ENCODE data around the gene SEZ6.
"Not testable (repeated sequence)": the region's sequence is repeated elsewhere in the genome, so short reads cannot be mapped to it uniquely, and the experiment has no call there.

The SEZ6 gene

DNA sequence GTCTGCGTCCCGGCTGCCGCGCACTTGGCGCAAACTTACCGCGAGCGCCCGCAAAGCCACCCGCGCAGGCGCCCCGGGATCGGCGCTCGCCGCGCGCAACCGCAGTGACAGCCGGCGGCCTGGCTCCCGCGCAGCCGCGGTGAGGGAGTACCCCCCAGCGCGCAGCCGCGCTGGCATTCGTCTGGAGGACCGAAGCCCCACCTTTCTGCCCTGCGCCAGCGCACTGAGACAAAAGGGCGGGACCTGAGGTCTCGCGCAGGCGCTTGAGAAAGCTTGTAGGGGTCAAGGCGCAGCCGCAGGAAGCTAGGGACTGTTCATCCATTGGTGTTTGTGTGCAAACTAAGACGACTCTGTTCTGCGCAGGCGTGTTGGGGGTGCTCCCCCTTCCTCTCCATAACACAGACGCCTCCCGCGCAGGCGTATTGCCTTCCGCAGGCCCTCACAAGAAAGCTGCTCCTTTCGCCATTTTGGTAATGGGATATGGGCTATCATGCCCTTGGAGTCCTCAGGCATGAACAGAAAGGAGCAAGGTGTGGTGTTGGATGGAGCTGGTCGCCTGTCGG, 54.3 kb downstream of the SEZ6 start, which contains the start of gene PHF12:
PHF12 (minus strand) TSS at position 91 of the 563 bp plus-strand sequence. CDS start 558 bp downstream, outside the sequence.
- peak; percentile 99 for DNase-seq

DNA sequence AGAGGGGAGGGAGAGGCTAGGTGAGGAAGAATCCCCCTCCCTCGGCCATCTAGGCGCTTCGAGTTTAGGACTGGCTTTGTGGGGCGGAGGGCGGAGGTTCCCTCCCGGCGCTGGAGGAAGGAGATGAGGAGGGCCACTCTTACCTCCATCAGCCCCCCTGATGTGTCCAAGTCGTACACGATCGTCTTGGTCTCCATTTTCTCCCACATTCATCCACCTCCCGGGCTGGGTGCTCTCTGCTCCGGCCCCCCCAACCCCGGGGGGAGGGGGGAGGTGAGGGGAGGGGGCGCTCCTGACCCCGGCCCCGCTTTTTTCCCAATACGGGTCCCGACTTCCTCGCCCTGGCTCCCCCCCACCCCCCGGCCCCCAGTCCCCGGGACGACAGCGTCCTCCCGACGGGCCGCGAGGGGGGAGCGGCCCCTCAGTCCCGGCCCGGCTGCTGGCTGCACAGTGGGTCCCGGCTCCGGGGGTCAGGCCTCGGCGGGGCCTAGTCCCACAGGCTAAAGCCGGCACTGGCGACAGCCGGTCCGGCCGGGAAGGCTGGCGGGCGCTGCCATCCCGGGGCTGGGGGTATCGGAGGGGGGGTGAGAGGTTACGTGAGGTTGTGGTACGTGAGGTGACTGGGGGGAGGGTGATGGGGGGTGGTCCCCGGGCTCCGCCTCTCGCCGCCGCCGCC, 54.9 kb downstream of the SEZ6 start:
- DNase-seq = no peak

DNA sequence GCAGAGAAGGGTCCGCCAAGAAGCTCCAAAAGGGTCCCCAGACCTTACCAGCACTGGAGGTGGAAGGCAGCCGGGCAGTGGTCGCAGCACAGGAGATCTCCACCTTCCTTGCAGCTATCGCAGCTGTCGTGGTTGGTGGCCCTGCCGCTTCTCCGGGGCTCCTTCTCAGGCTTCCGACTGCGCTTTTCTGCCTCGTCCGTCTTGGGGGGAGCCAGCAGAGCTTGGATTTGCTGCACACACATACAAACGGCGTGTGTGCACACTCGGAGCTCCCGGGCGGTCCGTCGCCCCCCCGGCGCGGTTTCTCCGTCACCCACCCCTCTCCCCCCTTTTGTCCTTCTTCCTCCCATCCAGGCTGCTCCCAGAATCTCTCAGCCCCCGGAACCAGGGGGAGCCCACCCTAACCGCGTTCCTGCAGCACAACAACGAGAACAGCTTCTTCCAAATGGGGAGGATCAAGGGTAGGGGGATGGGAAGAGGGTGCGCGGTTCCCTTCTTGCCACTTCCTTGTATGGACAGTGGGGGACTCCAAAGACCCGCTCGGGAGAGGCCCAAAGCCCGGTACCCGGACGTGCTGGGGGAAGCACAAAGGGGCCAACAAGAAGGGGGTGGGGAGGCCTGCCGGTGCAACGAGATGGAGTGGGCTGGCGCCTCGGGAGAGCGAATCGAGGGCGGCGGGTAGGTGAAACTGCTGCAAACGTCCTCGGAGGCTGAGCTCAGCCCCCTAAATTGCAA, 55.6 kb downstream of the SEZ6 start:
- no peak for DNase-seq

DNA sequence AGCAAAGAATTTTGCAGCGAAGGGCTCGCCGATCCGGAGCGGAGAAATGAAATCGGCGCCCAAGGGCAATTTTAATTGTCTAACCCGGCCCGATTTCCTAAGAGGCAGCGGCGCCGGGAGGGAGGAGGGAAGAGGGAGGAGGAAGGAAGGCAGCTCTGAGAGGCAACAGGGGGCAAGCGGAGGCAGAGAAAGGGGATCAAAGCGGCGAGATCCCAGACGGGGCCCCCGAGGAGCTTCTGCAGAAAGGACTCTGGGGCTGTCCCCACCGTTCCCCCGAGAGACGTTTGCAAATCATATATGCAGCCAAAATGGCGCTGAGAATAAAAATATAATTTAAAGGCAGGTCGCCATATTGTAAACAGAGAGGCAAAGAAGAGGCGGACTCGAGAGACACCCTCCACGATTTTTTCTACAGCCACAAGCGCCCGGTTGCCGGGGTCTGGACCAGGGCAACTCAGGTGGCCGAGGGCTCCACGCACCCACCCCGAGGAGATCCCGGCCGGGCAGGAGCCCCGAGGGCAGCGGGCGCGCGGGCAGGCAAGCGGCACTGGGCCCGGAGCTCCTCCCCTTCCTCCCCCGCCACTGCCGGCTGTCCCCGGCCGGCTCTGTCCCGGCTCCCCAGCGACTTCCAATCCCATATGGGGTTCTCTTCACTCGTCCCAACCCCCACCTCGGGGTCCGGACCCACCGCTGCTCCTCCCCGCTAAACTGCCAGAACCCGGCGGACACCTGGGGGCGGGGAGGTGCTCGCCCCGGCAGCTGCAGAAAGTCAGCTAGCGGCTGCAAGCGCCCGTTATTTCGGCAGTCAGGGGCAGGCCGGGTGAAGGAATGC, 56.4 kb downstream of the SEZ6 start:
- peak; percentile 33 for DNase-seq

DNA sequence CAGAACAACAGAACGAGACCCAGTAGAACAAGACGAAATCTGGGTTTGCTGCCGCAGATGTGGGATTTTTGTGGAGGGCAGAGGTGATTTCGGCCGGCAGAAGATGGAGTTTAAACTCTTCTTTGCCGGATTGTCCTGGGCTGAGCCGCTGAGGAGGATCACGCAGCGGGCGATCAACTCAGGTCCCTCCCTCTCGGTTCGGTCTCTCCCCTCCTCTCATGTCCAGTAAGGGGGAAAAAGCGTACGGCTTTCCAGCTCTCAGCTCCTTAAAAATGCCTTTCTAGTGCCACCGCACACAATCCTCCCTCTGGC, 57.0 kb downstream of the SEZ6 start:
- DNase-seq = no peak

DNA sequence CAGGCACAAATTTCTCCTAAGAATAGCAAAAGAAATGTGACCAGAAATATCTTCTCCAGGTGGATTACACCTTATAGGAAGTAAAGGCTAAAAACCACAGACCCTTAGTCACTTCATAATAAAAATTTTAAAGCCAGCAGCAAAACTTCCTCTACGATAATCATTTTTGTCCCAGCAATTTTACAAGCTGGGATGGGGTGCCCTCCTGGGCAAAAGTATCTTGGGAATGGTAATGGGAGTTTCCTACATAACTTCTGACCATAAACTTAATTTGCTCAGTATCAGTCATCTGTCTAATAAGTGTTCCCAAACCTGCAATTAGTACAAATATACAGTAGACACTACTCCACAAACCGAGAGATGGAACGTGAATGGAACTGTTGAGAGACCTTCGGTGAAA, 57.5 kb downstream of the SEZ6 start:
- DNase-seq = no peak

DNA sequence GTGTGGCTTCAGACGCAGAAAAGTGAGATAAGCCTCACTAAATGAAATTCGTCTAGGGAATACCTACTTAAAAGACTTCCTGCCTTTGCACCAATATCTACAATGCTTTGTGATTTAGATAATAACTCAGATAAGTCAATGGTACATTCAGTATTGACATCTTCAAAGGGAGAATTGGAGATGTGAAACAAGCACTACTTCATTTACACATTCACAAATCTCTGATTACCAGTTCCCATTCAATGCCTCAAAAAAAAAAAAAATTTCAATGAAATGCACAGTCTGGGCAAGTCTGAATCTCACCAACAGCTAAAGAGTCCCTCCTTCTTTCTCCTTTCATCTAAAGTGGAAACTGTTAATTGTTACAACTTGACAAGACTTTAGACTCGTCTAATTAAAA, 58.2 kb downstream of the SEZ6 start:
- DNase-seq = no peak

DNA sequence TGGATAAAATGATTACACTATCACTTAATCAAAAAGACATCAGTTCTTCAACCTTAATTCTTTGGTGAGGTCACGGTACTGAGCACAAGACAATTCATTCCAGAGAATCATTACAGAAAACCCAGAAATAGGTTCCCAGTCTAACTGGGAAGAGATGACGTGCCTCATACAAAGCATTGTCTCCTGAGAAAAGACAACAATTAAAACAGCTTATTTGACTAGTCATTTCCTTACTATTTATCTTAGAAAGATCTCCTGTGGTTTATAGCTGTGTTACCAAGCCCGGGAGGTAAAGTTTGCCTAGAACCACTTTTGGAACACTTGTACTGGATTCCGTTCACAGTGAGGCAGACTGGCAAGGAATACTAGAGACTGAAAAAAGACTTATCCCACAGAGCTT, 59.6 kb downstream of the SEZ6 start:
- DNase-seq = no peak

DNA sequence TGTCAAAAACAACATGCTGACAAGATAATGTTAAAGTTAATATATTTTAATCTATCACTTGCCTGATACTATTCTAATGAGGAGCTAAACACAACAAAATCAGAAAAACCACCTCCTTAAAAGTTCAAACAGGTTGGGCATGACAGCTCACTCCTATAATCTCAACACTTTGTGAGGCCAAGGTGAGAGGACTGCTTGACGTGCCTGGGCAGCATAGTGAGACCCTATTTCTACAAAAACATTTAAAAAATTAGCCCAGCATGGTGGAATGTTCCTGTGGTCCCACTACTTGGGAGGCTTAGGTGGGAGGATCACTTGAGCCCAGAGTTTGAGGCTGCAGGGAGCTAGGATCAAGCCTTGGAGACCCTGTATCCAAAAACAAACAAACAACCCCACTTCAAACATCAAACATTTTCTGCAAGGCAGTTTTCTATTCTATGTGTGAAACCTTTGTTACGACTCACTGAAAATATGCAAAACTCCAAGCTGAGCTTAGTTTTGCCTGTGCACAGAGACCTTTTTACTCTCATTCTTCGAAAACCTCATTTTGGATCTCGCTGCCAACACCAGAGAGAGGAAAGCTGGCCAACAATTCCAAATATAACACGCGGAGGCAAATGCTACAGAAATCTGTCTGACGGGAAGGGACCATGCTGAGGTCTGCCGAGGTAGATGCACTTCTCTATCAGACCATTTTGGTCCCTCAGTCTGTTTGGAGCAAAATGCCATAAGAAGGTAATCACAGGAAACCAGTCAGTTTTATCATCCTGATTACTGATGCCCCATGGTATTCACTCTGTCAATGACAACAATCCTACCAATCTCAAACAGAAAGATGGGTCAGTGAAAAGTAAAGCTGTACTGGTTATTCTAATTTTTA, 60.7 kb downstream of the SEZ6 start:
- no peak for DNase-seq

DNA sequence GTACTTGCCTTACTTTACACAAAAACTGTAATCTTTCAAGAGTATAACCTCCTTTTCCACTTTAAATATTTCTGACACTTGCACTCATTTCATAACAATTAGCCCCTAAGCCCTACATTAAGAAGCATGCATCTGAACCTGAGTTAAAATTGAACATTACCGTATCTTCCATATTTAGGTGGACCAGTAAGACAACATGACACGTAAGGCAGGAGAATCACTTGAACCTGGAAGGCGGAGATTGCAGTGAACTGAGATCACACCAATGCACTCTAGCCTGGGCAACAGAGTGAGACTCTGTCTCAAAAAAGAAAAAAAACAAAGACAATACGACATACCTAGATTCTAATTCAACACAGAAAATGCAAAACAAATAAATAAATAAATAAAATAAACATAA, 61.5 kb downstream of the SEZ6 start:
- DNase-seq = no peak

DNA sequence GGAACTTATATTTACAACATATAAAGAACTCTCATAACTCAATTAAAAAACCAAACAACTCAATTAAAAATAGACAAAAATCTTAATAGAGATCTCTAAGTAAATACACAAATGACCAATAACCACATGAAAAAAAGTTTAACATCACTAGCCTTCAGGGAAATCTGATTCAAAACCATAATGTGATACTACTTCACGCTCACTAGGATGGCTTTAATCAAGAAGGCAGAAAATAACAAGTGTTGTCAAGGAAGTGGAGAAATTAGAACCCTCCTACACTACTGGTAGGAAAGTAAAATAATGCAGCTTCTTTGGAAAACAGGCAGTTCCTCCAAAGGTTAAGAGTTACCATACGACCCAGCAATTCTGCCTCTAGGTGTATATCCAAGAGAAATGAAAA, 62.9 kb downstream of the SEZ6 start:
- DNase-seq = no peak

DNA sequence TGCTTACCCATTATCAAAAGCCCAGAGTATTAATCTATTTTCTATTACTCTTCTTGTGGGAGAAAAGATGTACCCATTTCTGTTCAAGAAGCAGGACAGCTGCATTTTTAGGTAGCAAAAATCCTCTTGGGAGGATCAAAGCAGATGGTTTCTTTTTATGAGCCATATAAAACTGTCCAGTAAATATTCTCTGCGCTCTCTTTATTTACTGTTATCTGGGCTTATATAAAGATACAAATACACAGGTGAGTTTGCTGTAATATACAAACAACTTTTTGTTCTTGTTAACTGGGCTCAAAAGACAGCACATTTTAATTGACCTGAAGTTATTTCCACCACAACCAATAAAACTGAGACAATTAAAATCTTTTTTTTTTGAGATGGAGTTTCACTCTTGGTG, 64.6 kb downstream of the SEZ6 start:
- DNase-seq = no peak

DNA sequence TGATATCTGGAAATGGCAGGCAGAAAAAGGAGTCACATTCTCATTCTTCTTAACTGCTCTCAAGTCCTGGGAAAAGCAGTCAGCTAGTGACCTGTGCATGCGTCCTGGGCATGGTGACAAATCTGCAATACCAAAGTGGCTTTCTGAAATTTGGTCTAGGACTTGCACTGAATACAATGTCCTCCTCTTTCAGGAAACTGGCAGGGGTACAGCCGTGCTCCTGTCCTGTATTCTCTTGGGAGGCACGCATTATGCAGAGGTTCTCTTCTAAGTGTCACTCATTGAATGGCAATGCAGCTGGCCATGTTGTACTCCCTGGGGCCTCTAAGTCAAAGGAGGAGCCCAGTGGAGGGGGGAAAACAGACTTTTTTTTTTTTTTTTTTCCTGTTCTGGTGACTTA, 65.2 kb downstream of the SEZ6 start:
- no peak for DNase-seq

DNA sequence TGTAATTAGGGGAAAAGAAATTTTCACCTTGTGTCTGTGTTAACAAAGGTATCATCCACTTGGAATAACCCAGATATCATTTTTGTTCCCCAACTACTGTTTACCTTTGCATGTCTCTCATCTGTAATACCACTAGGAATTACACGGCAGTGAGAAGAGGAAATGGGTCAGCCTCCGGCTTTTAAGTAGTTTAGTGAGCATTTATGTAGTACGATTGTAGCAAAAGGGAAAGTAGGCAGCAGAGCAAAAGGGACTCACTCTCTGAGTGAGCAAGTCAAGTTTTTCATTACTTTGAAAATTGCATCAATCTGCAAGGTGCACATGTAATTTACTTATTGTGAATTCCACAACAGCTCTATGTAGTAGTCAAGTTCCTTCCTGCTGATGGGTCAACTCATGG, 65.7 kb downstream of the SEZ6 start:
- DNase-seq = no peak

DNA sequence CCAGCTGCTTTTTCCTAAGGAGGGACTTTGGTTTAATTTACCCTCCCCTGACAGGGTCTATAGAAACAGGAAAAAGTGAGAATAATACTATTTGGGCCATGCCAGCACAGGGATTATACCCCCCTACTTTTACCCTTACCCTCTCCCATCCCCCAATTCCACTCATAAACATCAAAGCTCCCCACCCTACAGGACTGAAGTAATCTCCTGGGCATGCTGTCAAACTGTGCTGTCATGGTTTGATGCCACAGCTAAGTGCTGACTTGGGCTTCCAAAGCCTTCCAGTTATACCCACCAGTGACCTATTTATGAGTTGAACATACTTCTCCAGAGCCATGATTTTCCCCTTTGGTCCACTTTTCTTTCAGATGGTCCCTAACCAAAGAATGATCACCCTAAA, 67.3 kb downstream of the SEZ6 start:
- no peak for DNase-seq

DNA sequence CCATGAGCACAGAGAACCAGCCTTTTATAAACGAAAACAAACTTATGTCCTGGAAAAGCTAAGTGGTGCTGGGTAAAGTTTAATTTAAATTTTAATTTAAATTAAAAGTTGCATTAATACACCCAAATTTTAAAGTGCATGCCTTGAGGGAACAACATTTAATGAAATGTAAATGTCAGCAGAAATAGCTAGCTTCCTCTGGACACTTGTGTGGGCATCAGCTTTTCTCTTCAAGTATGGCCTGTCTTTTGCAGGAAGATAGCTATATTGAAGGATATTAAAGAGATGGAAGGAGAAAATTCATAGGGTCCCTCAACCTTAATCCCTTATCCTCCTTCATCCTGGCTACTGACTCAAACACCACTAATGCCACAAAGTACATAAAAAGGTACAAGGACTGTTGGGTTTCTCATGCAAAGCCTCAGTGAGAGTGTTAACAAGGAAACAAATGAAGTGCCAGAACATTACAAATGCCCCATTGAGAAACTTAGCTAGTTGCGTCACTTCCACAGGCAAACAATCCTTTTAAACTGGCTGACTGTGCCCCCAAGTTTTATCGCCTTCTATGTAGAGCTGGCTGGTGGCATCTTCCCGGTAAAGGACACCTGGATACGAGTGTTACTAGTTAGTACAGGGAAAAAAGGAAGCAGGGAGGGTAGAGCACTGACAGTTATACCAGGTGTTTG, 68.6 kb downstream of the SEZ6 start:
- DNase-seq = no peak

DNA sequence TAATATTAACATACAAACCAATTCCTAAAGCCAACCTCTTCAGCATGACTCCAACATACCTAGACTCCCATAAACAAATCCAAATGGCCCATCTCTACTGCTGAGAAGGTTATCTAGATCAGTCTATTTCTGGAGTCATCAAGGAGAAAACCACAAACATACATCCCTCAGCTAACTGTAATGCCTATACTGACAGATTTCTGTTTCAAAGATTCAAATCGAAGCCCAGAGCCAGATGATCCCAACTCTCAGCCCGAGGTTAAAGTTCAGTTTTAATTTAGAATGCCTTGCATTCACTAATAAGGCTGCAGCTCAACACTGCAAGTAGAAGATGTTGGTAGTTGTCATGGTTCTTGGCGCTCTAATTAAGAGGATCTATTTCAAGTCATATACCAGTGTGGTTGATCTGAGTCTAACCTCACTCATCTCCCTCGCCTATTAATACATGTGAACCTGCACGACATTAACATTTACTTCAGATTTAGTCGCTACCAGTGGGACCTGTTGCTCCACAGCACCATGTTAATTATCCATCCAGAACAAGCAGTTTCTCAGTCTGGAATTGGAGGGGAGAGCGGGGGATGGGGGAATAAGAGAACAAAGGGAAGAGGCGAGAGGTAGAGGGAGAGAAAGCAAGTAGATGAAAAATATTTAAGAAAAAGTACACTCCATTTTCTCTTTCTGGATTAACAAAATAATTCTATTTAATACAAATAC, 69.9 kb downstream of the SEZ6 start:
- DNase-seq = no peak

DNA sequence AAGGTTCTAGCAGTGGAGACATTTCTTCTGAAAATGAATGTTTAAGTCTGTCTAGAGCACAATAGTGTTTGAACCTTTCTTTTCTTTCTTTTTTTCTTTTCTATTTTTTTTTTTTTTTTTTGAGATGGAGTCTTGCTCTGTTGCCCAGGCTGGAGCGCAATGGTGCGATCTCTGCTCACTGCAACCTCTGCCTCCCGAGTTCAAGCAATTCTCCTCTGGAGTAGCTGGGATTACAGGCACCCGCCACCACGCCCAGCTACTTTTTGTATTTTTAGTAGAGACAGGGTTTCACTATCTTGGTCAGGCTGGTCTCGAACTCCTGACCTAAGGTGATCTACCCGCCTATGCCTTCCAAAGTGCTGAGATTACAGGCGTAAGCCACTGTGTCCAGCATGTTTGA, 71.3 kb downstream of the SEZ6 start:
- DNase-seq = not testable (repeated sequence)

DNA sequence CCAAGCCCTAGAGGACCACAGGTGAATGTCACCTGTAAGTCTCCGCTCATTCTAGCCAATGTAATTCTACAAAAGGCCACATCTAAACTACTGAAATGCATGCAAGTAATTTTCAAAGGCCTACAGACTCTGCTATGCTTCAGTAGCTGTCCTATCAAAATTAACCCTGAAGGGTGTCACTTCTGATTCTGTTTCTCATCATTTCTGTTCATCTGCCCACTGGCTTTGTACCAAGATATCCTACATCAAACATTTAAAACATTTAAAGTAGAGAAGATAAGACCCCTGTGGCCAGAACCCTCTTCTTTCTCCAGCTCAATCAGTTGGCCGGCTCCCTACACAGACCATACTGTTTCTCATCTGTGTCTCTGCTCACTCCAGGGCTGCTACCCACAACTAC, 76.0 kb downstream of the SEZ6 start:
- DNase-seq = no peak

DNA sequence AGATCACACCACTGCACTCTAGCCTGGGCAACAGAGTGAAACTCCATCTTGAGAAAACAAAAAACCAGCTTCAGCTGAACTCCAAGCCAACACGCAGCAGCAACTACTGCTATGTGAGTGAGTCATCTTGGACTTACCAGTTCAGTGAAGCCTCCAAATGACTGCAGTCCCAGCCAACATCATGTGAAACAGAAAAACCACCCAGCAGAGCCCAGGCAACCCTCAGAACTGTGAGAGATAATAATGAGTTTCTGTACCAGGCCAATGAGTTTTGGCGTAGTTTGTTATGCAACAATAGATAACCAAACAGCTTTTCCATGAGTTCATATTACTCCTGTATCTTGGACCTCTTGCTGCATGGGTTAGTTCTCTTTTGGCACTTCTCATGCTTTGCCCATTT, 77.8 kb downstream of the SEZ6 start:
- no peak for DNase-seq

DNA sequence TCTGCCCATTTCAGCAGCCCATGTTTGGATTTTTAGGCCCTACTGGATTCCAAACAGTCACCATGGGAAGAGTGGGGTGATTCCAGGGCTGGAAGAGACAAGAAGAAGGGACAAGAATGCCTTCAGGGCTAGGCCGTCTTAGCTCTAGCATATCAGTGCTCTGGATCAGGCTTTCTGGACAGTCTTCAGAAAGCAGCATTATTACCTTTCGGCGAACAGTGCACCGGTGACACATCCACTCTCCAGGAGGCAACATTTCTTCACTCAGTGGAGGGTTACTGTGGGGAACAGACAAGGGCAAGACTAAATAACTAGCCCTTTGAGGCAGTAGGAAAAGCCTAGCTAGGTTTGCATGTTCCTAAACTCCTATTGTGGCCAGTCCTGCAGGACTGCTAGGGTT, 79.0 kb downstream of the SEZ6 start:
- DNase-seq = no peak

Measured in NCI-H510A (cell line).